G401 (cell line): ENCODE results near the gene NUP210L. TPM values are rescaled to one million over a fixed set of nuclear protein-coding genes. Genes with fewer than 3 reads are reported as not detected.
A peak's percentile ranks its signal among the peaks of the same experiment; 100 is the strongest.

Experiments used
- DNase-seq: peaks from one replicate; pipeline ENCODE4 v3.0.0-alpha.2; 2015; ENCODE audit warnings: low spot score
- in situ Hi-C: cut with HindIII; loops from 2 replicates; pipeline ENCODE4 v1.10.0; 2016; ENCODE audit warnings: low sequenced_read_pairs, mixed read lengths
- total RNA-seq: library from RNA; depleted of rRNA; stranded (reverse); fragments of >200 nt; shearing (Covaris generic); gene quantifications from 2 replicates; pipeline ENCODE4 v1.2.3, GENCODE V29; 2014

The NUP210L gene
- total RNA-seq, 1 experiment from 2014 or later = not detected

- DNase-seq = peak; percentile 91
- in situ Hi-C loops = no loop called here
Observed at GRCh38 chr1:153977250-153978240, 177.3 kb downstream of the NUP210L start, which contains the start of gene JTB. JTB (minus strand) TSS chr1:153977674; CDS start chr1:153977252, 422 bp downstream.

GRCh38 chr1:153976819-153977249, 178.0 kb downstream of the NUP210L start:
- in situ Hi-C loops = no loop called here
- DNase-seq = no peak

GRCh38 chr1:153973525-153973924, 181.3 kb downstream of the NUP210L start:
- in situ Hi-C loops = no loop called here
- no peak for DNase-seq

GRCh38 chr1:153973071-153973470, 181.8 kb downstream of the NUP210L start:
- in situ Hi-C loops = no loop called here
- no peak for DNase-seq

GRCh38 chr1:153970346-153970745, 184.5 kb downstream of the NUP210L start:
- no peak for DNase-seq
- in situ Hi-C loops = no loop called here

- in situ Hi-C loops = no loop called here
- DNase-seq = no peak
Observed at GRCh38 chr1:153968972-153969371, 185.9 kb downstream of the NUP210L start.

GRCh38 chr1:153968408-153968807, 186.5 kb downstream of the NUP210L start:
- in situ Hi-C loops = no loop called here
- DNase-seq = no peak

GRCh38 chr1:153968000-153968363, 186.9 kb downstream of the NUP210L start:
- DNase-seq = peak; percentile 72
- in situ Hi-C loops = no loop called here

GRCh38 chr1:153967107-153967999, 187.5 kb downstream of the NUP210L start, which contains the start of gene CREB3L4:
CREB3L4 (plus strand) TSS chr1:153967902; CDS start chr1:153968526, 624 bp downstream.
- in situ Hi-C loops = no loop called here
- DNase-seq = peak; percentile 99

- in situ Hi-C loops = no loop called here
- no peak for DNase-seq
Observed at GRCh38 chr1:153963850-153964331, 191.0 kb downstream of the NUP210L start.

GRCh38 chr1:153963030-153963849, 191.6 kb downstream of the NUP210L start, which contains the start of gene SLC39A1:
SLC39A1 (minus strand) TSS chr1:153963537; CDS start chr1:153962715, 822 bp downstream.
- peak; percentile 99 for DNase-seq
- in situ Hi-C loops = no loop called here

- no peak for DNase-seq
- in situ Hi-C loops = no loop called here
Observed at GRCh38 chr1:153962088-153963029, 192.5 kb downstream of the NUP210L start.

- no peak for DNase-seq
- in situ Hi-C loops = no loop called here
Observed at GRCh38 chr1:153961421-153961820, 193.5 kb downstream of the NUP210L start.

- in situ Hi-C loops = no loop called here
Observed at GRCh38 chr1:153960206-153960605, 194.7 kb downstream of the NUP210L start.

GRCh38 chr1:153959454-153959853, 195.4 kb downstream of the NUP210L start:
- no peak for DNase-seq
- in situ Hi-C loops = no loop called here

More at GRCh38 chr1:153960206-153960605, 194.7 kb downstream of the NUP210L start:
- DNase-seq = no peak

GRCh38 chr1:153958961-153959260, 196.0 kb downstream of the NUP210L start:
- in situ Hi-C loops = no loop called here
- no peak for DNase-seq

GRCh38 chr1:153958111-153958960, 196.5 kb downstream of the NUP210L start, which contains the start of gene CRTC2:
CRTC2 (minus strand) TSS chr1:153958612; CDS start chr1:153958497, 115 bp downstream.
- DNase-seq = peak; percentile 99
- in situ Hi-C loops = no loop called here
